Measurements from ENCODE around the gene RHOH.

DNA sequence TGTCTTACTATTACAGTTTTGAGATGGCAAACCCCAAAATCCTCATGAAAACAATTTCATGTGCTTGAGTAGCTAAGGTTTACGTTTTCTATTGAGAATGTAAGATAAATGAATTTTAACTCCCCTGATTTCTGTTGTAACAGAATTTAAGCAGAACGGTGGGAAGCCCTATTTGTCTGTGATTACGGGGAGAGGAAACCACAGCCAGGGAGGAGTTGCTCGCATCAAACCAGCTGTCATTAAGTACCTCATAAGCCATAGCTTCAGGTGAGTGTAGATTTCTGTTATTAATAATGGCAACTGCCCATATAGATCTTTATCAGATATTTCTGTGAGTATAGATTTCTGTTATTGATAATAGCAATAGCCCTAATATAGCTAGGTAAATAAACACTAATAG, 44.2 kb upstream of the RHOH start:
- TF ChIP-seq EZH2 (IDR thresholded peaks at IDR 0.05; ENCODE audit: insufficient read depth, poor library complexity, severe bottlenecking): no peak
- no peak for TF ChIP-seq EZH2phosphoT487 (IDR thresholded peaks at IDR 0.05; ENCODE audit: insufficient read depth, low read depth)

Measured in GM23248 (cell line).